K562 (cell line): ENCODE results near the gene PSMD2. TPM values are rescaled to one million over a fixed set of nuclear protein-coding genes. Genes with fewer than 3 reads are reported as not detected.
A peak's percentile ranks its signal among the peaks of the same experiment; 100 is the strongest.

Source experiments
- ATAC-seq: fragments of 200-7000 bp; cut with Tn5 transposase; 3 replicates; pipeline ENCODE4 v1.9.1; 2020; ENCODE audit warnings: moderate library complexity
- BruUV-seq: library from RNA; stranded (reverse); fragments of 400-500 nt; replicated peaks from 2 replicates; lab custom pipeline; 2021; lab: Mats Ljungman, UMichigan
- CTCF ChIA-PET: fragments of 300-600 bp; formaldehyde crosslinking; extraction: SDS; loops from one replicate; lab custom pipeline; 2021; ENCODE audit warnings: low intra/inter-chr PET ratio; lab: Yijun Ruan, JAX
- POLR2A ChIA-PET: fragments of 300-600, 350-650 bp; sonication (Branson Sonifier 250); formaldehyde crosslinking; extraction: SDS; loops from one replicate; lab custom pipeline; 2021; ENCODE audit warnings: antibody characterized with exemption, inconsistent platforms; lab: Yijun Ruan, JAX
- DNase-seq, 4 experiments: peaks; one replicate each; pipeline versions ENCODE4 v3.0.0 to v3.0.0-alpha.2; 2011 to 2018; ENCODE audit warnings: low spot score in 3 of 4, mixed read lengths in 3 of 4; ENCODE audit errors: extremely low read depth in 1 of 4
- FAIRE-seq: peaks from 2 replicates; lab custom pipeline; 2011; peaks lifted over from hg19 to GRCh38; lab: Jason Lieb, UNC
- H2AFZ ChIP-seq: 2 replicates; pipeline ENCODE4 v1.6.0; 2011; ENCODE audit warnings: low read depth, low read length, control low read depth, inconsistent platforms
- H3K27ac ChIP-seq: fragments of 200-600 bp; 3 replicates; pipeline ENCODE4 v1.8.0; 2011; ENCODE audit warnings: low read depth, mild to moderate bottlenecking, control low read depth, inconsistent platforms, low read length, moderate library complexity, mixed read lengths; ENCODE audit errors: extremely low read depth
- H3K27me3 ChIP-seq, 2 experiments: fragments of 300-600 bp in 1 of 2; 2 replicates in 1 of 2; 3 replicates in 1 of 2; pipeline versions ENCODE4 v1.6.0 to v1.8.0; 2011; ENCODE audit warnings: inconsistent platforms in 2 of 2, low read length in 2 of 2, mild to moderate bottlenecking in 1 of 2, mixed read lengths in 1 of 2, moderate library complexity in 1 of 2; ENCODE audit not compliant: control insufficient read depth in 2 of 2, insufficient read depth in 2 of 2
- H3K36me3 ChIP-seq: fragments of 300-600 bp; 3 replicates; pipeline ENCODE4 v1.8.0; 2011; ENCODE audit warnings: mild to moderate bottlenecking, low read length, inconsistent platforms; ENCODE audit not compliant: control insufficient read depth, insufficient read depth
- H3K4me1 ChIP-seq, 2 experiments: fragments of 200-600 bp in 1 of 2; replicated peaks in 1 of 2; 2 replicates in 1 of 2; 3 replicates in 1 of 2; pipeline versions ENCODE4 v1.5.1 to v1.8.0; 2011; ENCODE audit warnings: inconsistent platforms in 2 of 2, low read length in 2 of 2, mild to moderate bottlenecking in 1 of 2, mixed read lengths in 1 of 2, moderate library complexity in 1 of 2; ENCODE audit not compliant: control insufficient read depth in 2 of 2, insufficient read depth in 2 of 2
- H3K4me2 ChIP-seq: 2 replicates; pipeline ENCODE4 v1.6.1; 2011; ENCODE audit warnings: low read length, control low read depth, inconsistent platforms, mixed read lengths; ENCODE audit not compliant: insufficient read depth
- H3K4me3 ChIP-seq: fragments of 200-600 bp; sonication (generic), shearing (Covaris generic); 2 replicates; pipeline ENCODE4 v1.5.1; 2016; ENCODE audit warnings: control low read depth, inconsistent platforms
- H3K79me2 ChIP-seq: fragments of 200-600 bp; 3 replicates; pipeline ENCODE4 v1.8.0; 2011; ENCODE audit warnings: low read length, inconsistent platforms; ENCODE audit not compliant: control insufficient read depth, insufficient read depth
- H3K9ac ChIP-seq, 2 experiments: 2 replicates each; pipeline versions ENCODE4 v1.6.0 to v1.6.1; 2011; ENCODE audit warnings: low read depth in 2 of 2, low read length in 2 of 2, control low read depth in 1 of 2, inconsistent platforms in 1 of 2, mild to moderate bottlenecking in 1 of 2, mixed read lengths in 1 of 2; ENCODE audit not compliant: insufficient read depth in 1 of 2
- H3K9me1 ChIP-seq: one replicate; pipeline ENCODE4 v1.6.0; 2011; ENCODE audit warnings: inconsistent platforms, mild to moderate bottlenecking, low read length, moderate library complexity; ENCODE audit not compliant: control insufficient read depth, insufficient read depth
- H3K9me3 ChIP-seq: replicated peaks from 2 replicates; pipeline ENCODE4 v1.5.1; 2011; ENCODE audit warnings: low read depth, low read length, inconsistent platforms; ENCODE audit not compliant: control insufficient read depth, insufficient read depth
- H4K20me1 ChIP-seq: replicated peaks from 2 replicates; pipeline ENCODE4 v1.6.1; 2011; ENCODE audit warnings: low read length, inconsistent platforms, mixed read lengths; ENCODE audit not compliant: control insufficient read depth, insufficient read depth
- CREB1 ChIP-seq, 2 experiments: sonication (generic) in 1 of 2; formaldehyde crosslinking in 1 of 2; IDR thresholded peaks; 2 replicates each; pipeline versions ENCODE4 v1.6.1 to v1.8.0; 2012 to 2022; ENCODE audit warnings: inconsistent platforms in 1 of 2, mild to moderate bottlenecking in 1 of 2, missing genetic modification reagents in 1 of 2, moderate library complexity in 1 of 2
- DEAF1 ChIP-seq: fragments of 450-650 bp; formaldehyde crosslinking; IDR thresholded peaks from 2 replicates; pipeline ENCODE4 v1.4.0; 2020; ENCODE audit warnings: mild to moderate bottlenecking, moderate library complexity
- FOSL1 ChIP-seq: fragments of 200-800 bp; sonication (Bioruptor generic); conservative IDR thresholded peaks from 2 replicates; pipeline ENCODE4 v1.6.1; 2016; ENCODE audit warnings: missing genetic modification characterization, missing compliant biosample characterization
- JUN ChIP-seq, 2 experiments: sonication (generic) in 1 of 2; formaldehyde crosslinking in 1 of 2; IDR thresholded peaks; 2 replicates each; pipeline versions ENCODE4 v1.6.1 to v1.8.0; 2012 to 2022; ENCODE audit warnings: borderline replicate concordance in 2 of 2, mild to moderate bottlenecking in 2 of 2, improper control_type of control experiment in 1 of 2, low read depth in 1 of 2, low read length in 1 of 2, missing genetic modification reagents in 1 of 2
- MIER1 ChIP-seq: fragments of 450-650 bp; IDR thresholded peaks from 2 replicates; pipeline ENCODE4 v1.6.1; 2016; ENCODE audit warnings: antibody characterized with exemption, mild to moderate bottlenecking, low read depth
- POLR2A ChIP-seq: fragments of 450-650 bp; conservative IDR thresholded peaks from 2 replicates; pipeline ENCODE4 v1.6.1; 2016
- SRSF7 ChIP-seq: fragments of 200-400 bp; formaldehyde crosslinking; optimal IDR thresholded peaks from 2 replicates; pipeline ENCODE3; 2017; ENCODE audit warnings: mild to moderate bottlenecking, low read depth, low read length
- TCF3 ChIP-seq: sonication (generic); formaldehyde crosslinking; IDR thresholded peaks from 2 replicates; pipeline ENCODE4 v1.4.0; 2020; ENCODE audit warnings: mild to moderate bottlenecking, missing genetic modification reagents
- TEAD1 ChIP-seq, 2 experiments: fragments of 450-650 bp in 1 of 2; sonication (generic) in 1 of 2; formaldehyde crosslinking; IDR thresholded peaks; 2 replicates each; pipeline versions ENCODE4 v1.4.0 to v1.8.0; 2020 to 2022; ENCODE audit warnings: mild to moderate bottlenecking in 2 of 2, missing genetic modification reagents in 1 of 2
- YBX1 ChIP-seq: fragments of 450-650 bp; IDR thresholded peaks from 2 replicates; pipeline ENCODE4 v1.7.1; 2016; ENCODE audit warnings: mild to moderate bottlenecking
- ZBTB17 ChIP-seq: fragments of 450-650 bp; formaldehyde crosslinking; IDR thresholded peaks from 2 replicates; pipeline ENCODE4 v1.4.0; 2020; ENCODE audit warnings: mild to moderate bottlenecking
- ZSCAN32 ChIP-seq: fragments of 450-650 bp; formaldehyde crosslinking; IDR thresholded peaks from 2 replicates; pipeline ENCODE4 v1.4.0; 2020; ENCODE audit warnings: mild to moderate bottlenecking, moderate library complexity
- WGBS: fragments of 100-300 bp; shearing (Covaris generic); methylation state at CpG from one replicate; pipeline ENCODE4 v1.1.6; 2016; ENCODE audit warnings: low coverage, mixed read lengths; ENCODE audit not compliant: insufficient coverage; ENCODE audit errors: missing lambda C conversion rate; 5-methylcytosine and 5-hydroxymethylcytosine counted together
- in situ Hi-C: fragments of 300-500 bp; cut with MboI; formaldehyde crosslinking; loops from 4 replicates; pipeline ENCODE4 v1.15.0; 2018; ENCODE audit warnings: inconsistent platforms, mixed read lengths
- intact Hi-C: fragments of 100-400 bp; cut with micrococcal nuclease; formaldehyde crosslinking; loops from 2 replicates; pipeline ENCODE4 v1.14.2; 2022
- polyA plus RNA-seq, 8 experiments: library from polyadenylated mRNA; depleted of rRNA in 4 of 8; stranded (reverse) in 5 of 8; unstranded in 3 of 8; fragments of >200 nt; fragmentation: Nextera tagmentation in 2 of 8; fragmentation: Illumina TruSeq in 1 of 8; extraction: Ambion mirVana in 2 of 8; extraction: Trizol in 1 of 8; gene quantifications; 2 replicates each; pipeline versions ENCODE4 v1.2.1 to v1.2.3, GENCODE V29; 2011 to 2014; ENCODE audit warnings: inconsistent platforms in 1 of 8, missing spikeins in 1 of 8
- total RNA-seq, 7 experiments: library from RNA; depleted of rRNA in 6 of 7; stranded (reverse); fragments of >200 nt in 6 of 7; fragmentation: Illumina TruSeq in 2 of 7; extraction: Trizol in 2 of 7; gene quantifications; 2 replicates each; pipeline versions ENCODE4 v1.2.1 to v1.2.3, GENCODE V29; 2011 to 2021; ENCODE audit warnings: low replicate concordance in 1 of 7
- TF ChIP-seq, protein P1 (sequence below): fragments of 250-450 bp; sonication (Bioruptor Pico); IDR thresholded peaks from 2 replicates; pipeline ENCODE4 v1.8.0; 2022; ENCODE audit warnings: moderate library complexity, mild to moderate bottlenecking, inconsistent platforms
- TF ChIP-seq, protein P2 (sequence below): fragments of 200-800 bp; sonication (Bioruptor generic); IDR thresholded peaks from 2 replicates; pipeline ENCODE4 v1.6.1; 2017; ENCODE audit warnings: missing genetic modification characterization, missing compliant biosample characterization
- TF ChIP-seq, protein P3 (sequence below): sonication (generic); formaldehyde crosslinking; IDR thresholded peaks from 2 replicates; pipeline ENCODE4 v1.5.0; 2020; ENCODE audit warnings: missing genetic modification reagents

The PSMD2 gene
- total and polyA plus RNA-seq, 9 of the 15 experiments (the other 6 are each of a cell fraction or from before 2014, with no cell fraction given): 152 to 484 (median 295) TPM

GRCh38 chr3:184348057-184348382 lies 49.0 kb downstream of the PSMD2 start:
- H3K4me3 ChIP-seq: no peak overlapping the region
- H3K9me1 ChIP-seq: peaks cover 6% of the 10 kb centered on the region
- no peaks in the 10 kb centered on the region for H3K9me3 ChIP-seq
- no peaks in the 10 kb centered on the region for H3K27me3 ChIP-seq
- POLR2A ChIA-PET: interaction anchor here (0.7 to 2.0 kb wide), 8 partner anchors 10 to 33 kb away, joined by 3 to 9 read pairs (median 6); partner anchors contain the start of gene FAM131A
- H3K36me3 ChIP-seq: peaks cover 57% of the 10 kb centered on the region; the same call in 2 of the 3 replicates
- peak overlapping the region; percentile 60 to 86 for H3K9ac ChIP-seq
- peak overlapping the region; percentile 88 for H3K27ac ChIP-seq
- intact Hi-C loops (no loop called here), in situ Hi-C loops (no loop called here)
- H3K79me2 ChIP-seq: peaks cover 8% of the 10 kb centered on the region; the same call in 2 of the 3 replicates
- no peaks in the 10 kb centered on the region for H4K20me1 ChIP-seq
- H3K4me1 ChIP-seq: peaks cover 59 to 74% of the 10 kb centered on the region in 2 experiments
- BruUV-seq: no TSS peak
- H2AFZ ChIP-seq: peak overlapping the region; percentile 64
- CTCF ChIA-PET: no interaction called here
- peak overlapping the region; percentile 79; the same call in 1 of the 2 replicates for H3K4me2 ChIP-seq
- 11% methylated on average over 4 of the region's 4 CpGs for WGBS
- ATAC-seq (peak; percentile 26), FAIRE-seq (no peak), DNase-seq (peak in 1 of 4 experiments; percentile 48)
- TF ChIP-seq ZBTB17 (CRISPR knock-in tag) (peak; percentile 89), DEAF1 (no peak), POLR2A (no peak), ZSCAN32 (CRISPR knock-in tag) (no peak), CREB1 (IDR thresholded peaks at IDR 0.05) (no peak), CREB1 (CRISPR knock-in tag; IDR thresholded peaks at IDR 0.05) (no peak), TEAD1 (CRISPR knock-in tag; IDR thresholded peaks at IDR 0.05) (no peak), MIER1 (no peak), TCF3 (CRISPR knock-in tag) (no peak), YBX1 (no peak), FOSL1 (0 out of 2 replicates have a peak, but pooled peaks have one; percentile 46), JUN (IDR thresholded peaks at IDR 0.05; ENCODE audit: borderline replicate concordance, low read depth, low read length) (no peak), JUN (CRISPR knock-in tag; IDR thresholded peaks at IDR 0.05; ENCODE audit: borderline replicate concordance) (no peak), SRSF7 (no peak)
- TF ChIP-seq, protein P1, sequence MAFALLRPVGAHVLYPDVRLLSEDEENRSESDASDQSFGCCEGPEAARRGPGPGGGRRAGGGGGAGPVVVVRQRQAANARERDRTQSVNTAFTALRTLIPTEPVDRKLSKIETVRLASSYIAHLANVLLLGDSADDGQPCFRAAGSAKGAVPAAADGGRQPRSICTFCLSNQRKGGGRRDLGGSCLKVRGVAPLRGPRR: no peak
- TF ChIP-seq, protein P2, sequence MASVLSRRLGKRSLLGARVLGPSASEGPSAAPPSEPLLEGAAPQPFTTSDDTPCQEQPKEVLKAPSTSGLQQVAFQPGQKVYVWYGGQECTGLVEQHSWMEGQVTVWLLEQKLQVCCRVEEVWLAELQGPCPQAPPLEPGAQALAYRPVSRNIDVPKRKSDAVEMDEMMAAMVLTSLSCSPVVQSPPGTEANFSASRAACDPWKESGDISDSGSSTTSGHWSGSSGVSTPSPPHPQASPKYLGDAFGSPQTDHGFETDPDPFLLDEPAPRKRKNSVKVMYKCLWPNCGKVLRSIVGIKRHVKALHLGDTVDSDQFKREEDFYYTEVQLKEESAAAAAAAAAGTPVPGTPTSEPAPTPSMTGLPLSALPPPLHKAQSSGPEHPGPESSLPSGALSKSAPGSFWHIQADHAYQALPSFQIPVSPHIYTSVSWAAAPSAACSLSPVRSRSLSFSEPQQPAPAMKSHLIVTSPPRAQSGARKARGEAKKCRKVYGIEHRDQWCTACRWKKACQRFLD (CRISPR knock-in tag): 0 out of 2 replicates have a peak, but pooled peaks have one; percentile 27
- TF ChIP-seq, protein P3, sequence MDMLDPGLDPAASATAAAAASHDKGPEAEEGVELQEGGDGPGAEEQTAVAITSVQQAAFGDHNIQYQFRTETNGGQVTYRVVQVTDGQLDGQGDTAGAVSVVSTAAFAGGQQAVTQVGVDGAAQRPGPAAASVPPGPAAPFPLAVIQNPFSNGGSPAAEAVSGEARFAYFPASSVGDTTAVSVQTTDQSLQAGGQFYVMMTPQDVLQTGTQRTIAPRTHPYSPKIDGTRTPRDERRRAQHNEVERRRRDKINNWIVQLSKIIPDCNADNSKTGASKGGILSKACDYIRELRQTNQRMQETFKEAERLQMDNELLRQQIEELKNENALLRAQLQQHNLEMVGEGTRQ (CRISPR knock-in tag): no peak
